A673 (cell line): ENCODE results near the gene TNP1. TPM values are rescaled to one million over a fixed set of nuclear protein-coding genes. Genes with fewer than 3 reads are reported as not detected.

Experiments
- BruUV-seq: library from RNA; stranded (reverse); fragments of 400-500 nt; replicated peaks from 2 replicates; lab custom pipeline; 2021; lab: Mats Ljungman, UMichigan
- CTCF ChIA-PET: fragments of 300-600 bp; sonication (Branson Sonifier 250); formaldehyde crosslinking; loops from one replicate; lab custom pipeline; 2022; ENCODE audit warnings: antibody characterized with exemption; lab: Charles Lee
- POLR2A ChIA-PET: fragments of 300-600 bp; sonication (Branson Sonifier 250); formaldehyde crosslinking; loops from one replicate; lab custom pipeline; 2022; ENCODE audit warnings: antibody characterized with exemption; ENCODE audit not compliant: low non-redundant PET; lab: Charles Lee
- DNase-seq: peaks from one replicate; pipeline ENCODE4 v3.0.0-alpha.2; 2015; ENCODE audit warnings: low spot score
- H3K27ac ChIP-seq: fragments of 200-600 bp; sonication (generic); 2 replicates; pipeline ENCODE4 v1.5.1; 2016; ENCODE audit warnings: mixed run types, low read depth, mild to moderate bottlenecking, mixed read lengths, antibody characterized with exemption, low read length; ENCODE audit not compliant: poor library complexity, severe bottlenecking
- H3K27me3 ChIP-seq: fragments of 200-600 bp; sonication (generic); replicated peaks from 2 replicates; pipeline ENCODE4 v1.6.1; 2017; ENCODE audit warnings: mixed run types, low read depth, mild to moderate bottlenecking, mixed read lengths, antibody characterized with exemption, low read length; ENCODE audit not compliant: insufficient read depth, poor library complexity
- H3K36me3 ChIP-seq: fragments of 200-600 bp; sonication (generic); 2 replicates; pipeline ENCODE4 v1.6.1; 2016; ENCODE audit warnings: mixed run types, mild to moderate bottlenecking, mixed read lengths, antibody characterized with exemption, low read length; ENCODE audit not compliant: insufficient read depth, poor library complexity, severe bottlenecking
- H3K4me1 ChIP-seq: fragments of 200-600 bp; sonication (generic); 2 replicates; pipeline ENCODE4 v1.6.1; 2017; ENCODE audit warnings: mixed run types, mild to moderate bottlenecking, mixed read lengths, antibody characterized with exemption, low read length; ENCODE audit not compliant: insufficient read depth, poor library complexity, severe bottlenecking
- H3K4me3 ChIP-seq: fragments of 200-600 bp; sonication (generic); 2 replicates; pipeline ENCODE4 v1.5.1; 2016; ENCODE audit warnings: low read depth, mixed run types, mild to moderate bottlenecking, mixed read lengths, low read length; ENCODE audit not compliant: poor library complexity, severe bottlenecking
- H3K9me3 ChIP-seq: fragments of 200-600 bp; sonication (generic); 2 replicates; pipeline ENCODE4 v1.6.1; 2016; ENCODE audit warnings: mixed run types, low read depth, mild to moderate bottlenecking, mixed read lengths, antibody characterized with exemption, low read length; ENCODE audit not compliant: poor library complexity, severe bottlenecking
- CTCF ChIP-seq: fragments of 300-800, 200-600 bp; sonication (generic); conservative IDR thresholded peaks from 2 replicates; pipeline ENCODE4 v1.5.1; 2017; ENCODE audit warnings: low read depth, mild to moderate bottlenecking, antibody characterized with exemption, low read length, moderate library complexity, mixed read lengths
- EZH2 ChIP-seq: fragments of 200-600 bp; sonication (generic); IDR thresholded peaks from 2 replicates; pipeline ENCODE4 v1.6.1; 2017; ENCODE audit warnings: borderline replicate concordance, low read depth, mild to moderate bottlenecking, mixed read lengths, antibody characterized with exemption, low read length; ENCODE audit not compliant: poor library complexity, severe bottlenecking
- intact Hi-C: fragments of 100-400 bp; cut with micrococcal nuclease; formaldehyde crosslinking; loops from one replicate; pipeline ENCODE4 v1.10.0; 2022; ENCODE audit not compliant: unreplicated experiment
- total RNA-seq: library from RNA; stranded (reverse); gene quantifications from 2 replicates; pipeline ENCODE4 v1.2.3, GENCODE V29; 2021

Gene TNP1
- total RNA-seq, 1 experiment from 2014 or later: not detected

- intact Hi-C loops: loop anchor here (10.0 kb wide), 1 partner anchor 639 kb away; no protein-coding TSS in a partner anchor
Observed at GRCh38 chr2:216875862-216876261, 16.0 kb upstream of the TNP1 start.

GRCh38 chr2:216873573-216873972 lies 13.7 kb upstream of the TNP1 start:
- Histone ChIP-seq H3K4me3 (no peak overlapping the region), H3K27me3 (no peaks in the 10 kb centered on the region), H3K36me3 (no peaks in the 10 kb centered on the region), H3K4me1 (no peaks in the 10 kb centered on the region), H3K9me3 (no peaks in the 10 kb centered on the region), H3K27ac (no peak overlapping the region)
- intact Hi-C loops: loop anchor here (10.0 kb wide), 1 partner anchor 641 kb away; no protein-coding TSS in a partner anchor
- no peak for TF ChIP-seq CTCF
- no peak for TF ChIP-seq EZH2
- ChIA-PET POLR2A (no interaction called here), CTCF (no interaction called here)
- DNase-seq: no peak
- no TSS peak for BruUV-seq

More at GRCh38 chr2:216875862-216876261, 16.0 kb upstream of the TNP1 start:
- Histone ChIP-seq H3K27ac (no peak overlapping the region), H3K4me1 (no peaks in the 10 kb centered on the region), H3K4me3 (no peak overlapping the region), H3K9me3 (no peaks in the 10 kb centered on the region), H3K36me3 (no peaks in the 10 kb centered on the region), H3K27me3 (no peaks in the 10 kb centered on the region)
- CTCF ChIA-PET: no interaction called here
- DNase-seq: no peak
- TF ChIP-seq CTCF (no peak), EZH2 (no peak)
- POLR2A ChIA-PET: no interaction called here
- no TSS peak for BruUV-seq

- CTCF ChIA-PET: no interaction called here
Observed at GRCh38 chr2:216872624-216873023, 12.8 kb upstream of the TNP1 start.

More at GRCh38 chr2:216872624-216873023, 12.8 kb upstream of the TNP1 start:
- Histone ChIP-seq H3K27me3 (no peaks in the 10 kb centered on the region), H3K9me3 (no peaks in the 10 kb centered on the region), H3K27ac (no peak overlapping the region), H3K4me1 (no peaks in the 10 kb centered on the region), H3K36me3 (no peaks in the 10 kb centered on the region), H3K4me3 (no peak overlapping the region)
- intact Hi-C loops: loop anchor here (10.0 kb wide), 1 partner anchor 642 kb away; no protein-coding TSS in a partner anchor
- no peak for DNase-seq
- POLR2A ChIA-PET: no interaction called here
- TF ChIP-seq CTCF (no peak), EZH2 (no peak)
- no TSS peak for BruUV-seq
